ENCODE measurements around the gene FAM98B.
"Not testable (repeated sequence)": the region's sequence is repeated elsewhere in the genome, so short reads cannot be mapped to it uniquely, and the experiment has no call there.

FAM98B gene

GRCh38 chr15:38453971-38454695 lies at the start of gene FAM98B:
FAM98B (plus strand) TSS chr15:38454127; CDS start chr15:38454162, 35 bp downstream.
- DNase-seq = peak; percentile 49

- no peak for DNase-seq
Observed at GRCh38 chr15:38406436-38406835, 47.5 kb upstream of the FAM98B start.

DNA sequence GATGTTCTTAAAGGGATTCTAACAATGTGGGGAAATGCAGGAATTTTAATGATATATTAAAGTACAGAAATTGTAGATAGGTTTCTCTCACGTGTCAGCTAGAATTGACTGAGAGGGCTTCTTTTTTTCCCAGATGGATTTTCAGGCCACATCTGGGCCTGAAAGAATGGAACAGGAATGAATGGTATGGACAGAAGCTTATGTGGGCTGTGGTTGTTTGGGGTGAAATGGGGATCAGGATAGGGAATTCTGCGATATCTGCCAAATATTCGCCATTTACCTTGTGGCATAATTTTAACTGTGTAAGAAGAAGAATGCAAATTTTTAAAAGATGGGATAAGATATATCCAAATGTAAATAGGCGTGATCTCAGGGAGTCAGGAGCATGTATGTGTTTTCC lies 45.4 kb upstream of the FAM98B start:
- no peak for DNase-seq

DNA sequence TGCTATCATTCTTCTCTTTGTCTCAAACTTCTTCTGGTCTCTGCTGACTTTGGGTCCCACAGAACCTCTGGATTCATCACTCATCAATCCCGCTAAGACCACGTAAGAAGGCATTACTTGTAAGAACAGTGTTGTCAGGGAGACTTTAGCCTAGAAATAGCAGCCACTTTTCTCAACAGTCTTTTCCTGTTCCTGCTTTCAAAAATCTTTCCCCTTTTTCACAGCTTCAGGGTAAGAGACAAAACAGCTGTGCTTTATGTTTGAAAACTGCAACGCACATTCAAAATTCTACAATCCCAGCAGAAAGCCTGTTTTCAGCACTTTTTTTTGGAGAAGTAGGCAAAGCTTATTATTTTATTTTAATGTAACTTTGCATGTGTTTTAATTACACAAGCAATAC lies 42.0 kb upstream of the FAM98B start:
- no peak for DNase-seq

DNA sequence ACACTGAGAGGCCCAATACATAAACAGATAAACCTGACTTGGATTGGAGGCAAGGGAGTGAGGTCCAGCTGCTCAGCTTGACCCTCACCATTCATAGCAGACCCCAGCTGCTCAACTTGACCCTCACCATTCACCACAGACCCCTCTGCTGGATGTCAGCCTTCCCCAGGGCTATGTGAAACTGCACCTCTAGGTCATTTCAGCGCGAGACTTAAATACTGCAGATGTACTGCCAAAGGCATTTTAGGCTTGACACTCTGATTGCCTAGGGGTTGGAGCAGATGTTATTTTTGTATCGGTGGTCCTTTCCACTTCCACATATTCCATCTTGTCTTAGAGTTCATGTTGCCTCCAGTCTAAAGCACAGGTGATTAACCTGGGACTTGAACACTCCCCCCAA lies 41.5 kb upstream of the FAM98B start:
- DNase-seq = no peak

DNA sequence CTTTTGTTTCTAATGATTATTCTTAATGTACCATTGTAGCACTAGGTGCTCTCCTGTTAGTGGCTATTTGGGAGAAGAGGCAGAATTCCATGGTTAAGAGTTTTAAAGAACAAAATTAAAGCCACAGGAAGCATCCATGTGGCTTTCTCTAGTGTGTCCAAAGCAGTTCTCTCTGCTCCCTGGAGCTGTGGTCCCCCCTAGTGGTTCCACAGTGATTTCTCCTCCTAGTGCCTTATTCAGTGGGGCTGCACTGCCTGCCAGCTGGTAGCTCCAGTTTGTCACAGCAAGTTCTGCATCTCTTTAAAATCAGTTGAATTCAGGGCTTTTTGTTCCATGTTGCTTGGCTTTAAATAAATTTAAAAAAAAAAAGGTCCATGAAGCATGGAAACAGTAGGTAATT lies 39.6 kb upstream of the FAM98B start:
- DNase-seq = peak; percentile 47

- DNase-seq = no peak
Observed at GRCh38 chr15:38421069-38421690, 32.7 kb upstream of the FAM98B start.

DNA sequence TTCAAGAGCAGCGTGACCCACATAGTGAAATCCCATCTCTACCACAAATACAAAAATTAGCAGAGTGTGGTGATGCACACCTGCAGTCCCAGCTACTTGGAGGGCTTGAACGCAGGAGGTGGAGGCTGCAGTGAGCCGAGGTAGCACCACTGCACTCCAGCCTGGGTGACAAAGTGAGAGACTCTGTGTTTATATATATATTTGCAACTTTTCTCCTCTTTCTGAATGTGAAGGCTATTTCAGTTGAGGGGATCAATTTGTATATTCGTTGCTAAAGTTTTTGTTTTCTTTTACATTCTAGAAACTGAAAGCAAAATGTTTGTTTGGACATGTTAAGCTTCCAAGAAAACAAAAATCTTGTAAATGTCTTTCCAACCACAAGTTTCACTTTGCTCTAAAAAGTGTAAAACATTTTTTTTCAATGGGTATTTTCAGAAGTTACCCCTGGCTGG lies 29.8 kb upstream of the FAM98B start:
- no peak for DNase-seq

GRCh38 chr15:38425269-38425668 lies 28.7 kb upstream of the FAM98B start:
- DNase-seq = no peak

DNA sequence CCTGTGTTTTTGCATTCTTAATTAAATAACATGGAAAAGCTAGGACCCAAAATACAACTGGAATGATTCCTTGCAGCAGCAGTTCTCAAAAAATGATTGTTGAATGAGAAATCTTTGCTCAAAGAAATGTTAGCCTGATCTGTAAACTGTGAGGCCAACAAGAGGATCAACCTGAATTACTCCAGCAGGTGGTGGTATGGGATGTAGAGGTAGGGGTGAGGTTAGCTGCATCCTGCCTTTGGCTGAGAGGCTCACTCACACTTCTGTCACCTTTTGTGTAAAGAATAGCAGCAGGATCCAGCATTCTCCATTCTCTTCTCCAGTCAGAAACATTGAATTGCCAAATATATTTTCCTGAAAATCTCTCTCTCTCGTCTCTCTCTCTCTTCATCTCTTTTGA lies 26.5 kb upstream of the FAM98B start:
- no peak for DNase-seq

- no peak for DNase-seq
Observed at GRCh38 chr15:38430106-38430760, 23.7 kb upstream of the FAM98B start.

- DNase-seq = no peak
Observed at GRCh38 chr15:38436993-38437392, 16.9 kb upstream of the FAM98B start.

GRCh38 chr15:38437603-38438002 lies 16.3 kb upstream of the FAM98B start:
- not testable (repeated sequence) for DNase-seq

GRCh38 chr15:38438031-38438986 lies 15.6 kb upstream of the FAM98B start:
- DNase-seq = no peak

- peak; percentile 83 for DNase-seq
Observed at GRCh38 chr15:38440353-38441129, 13.4 kb upstream of the FAM98B start.

GRCh38 chr15:38441130-38441519 lies 12.8 kb upstream of the FAM98B start:
- no peak for DNase-seq

- no peak for DNase-seq
Observed at GRCh38 chr15:38454696-38455090, 766 bp downstream of the FAM98B start.

- no peak for DNase-seq
Observed at GRCh38 chr15:38455092-38455491, 1.2 kb downstream of the FAM98B start.

- no peak for DNase-seq
Observed at GRCh38 chr15:38458646-38459045, 4.7 kb downstream of the FAM98B start.

DNA sequence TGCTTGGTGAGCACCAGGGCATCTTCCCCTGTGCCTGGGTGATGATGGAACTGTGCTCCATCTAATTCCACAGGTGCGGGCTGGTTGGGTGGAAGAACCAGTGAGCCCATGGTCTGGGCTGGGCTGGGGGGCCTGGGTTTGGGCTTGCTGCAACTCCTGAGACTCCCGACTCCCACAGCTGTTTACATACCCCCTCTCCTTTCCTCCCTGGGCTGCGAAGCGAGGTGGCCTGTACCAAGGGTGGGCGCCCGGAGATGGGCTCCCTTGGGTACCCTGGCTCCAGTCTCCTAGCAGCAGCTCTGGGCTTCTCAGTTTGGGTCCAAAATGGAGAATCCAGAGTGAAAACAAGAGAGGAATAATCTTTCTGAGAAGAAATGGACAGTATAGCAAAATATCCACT lies 5.6 kb downstream of the FAM98B start:
- DNase-seq = no peak

GRCh38 chr15:38460543-38460942 lies 6.6 kb downstream of the FAM98B start:
- DNase-seq = no peak

Measured in NCI-H1694 treated with DMSO at 0.1 percent for 48 hours (cell line).